Ishikawa (cell line): ENCODE results near the gene GRK5.

ENCODE experiments used
- EGR1 ChIP-seq: IDR thresholded peaks from 2 replicates; pipeline ENCODE4 v1.6.1; 2012
- TAF1 ChIP-seq: IDR thresholded peaks from 2 replicates; pipeline ENCODE4 v1.6.1; 2012; ENCODE audit warnings: low read depth, mild to moderate bottlenecking

- TF ChIP-seq EGR1 = no peak
- TF ChIP-seq TAF1 = no peak
These were observed 3.8 kb downstream of the GRK5 start for GRCh38 chr10:119211176-119211575.
